ENCODE data around the gene ZNF311. TPM values are rescaled to one million over a fixed set of nuclear protein-coding genes. Genes with fewer than 3 reads are reported as not detected.

Gene ZNF311
- total RNA-seq, 1 donor from 2014 or later: 1.3 TPM

- peaks cover 34% of the 10 kb centered on the region for H3K4me1 Mint-ChIP-seq
- TF ChIP-seq CTCF (conservative IDR thresholded peaks at IDR 0.05): no peak
- no peak for DNase-seq (ENCODE audit: low read depth, low spot score)
- peaks cover 8% of the 10 kb centered on the region for H3K36me3 Mint-ChIP-seq (ENCODE audit: low read depth)
- peak overlapping the region; percentile 25 for H3K4me3 Mint-ChIP-seq
- H3K9me3 Mint-ChIP-seq: peaks cover 7% of the 10 kb centered on the region
- no peak overlapping the region for H3K27ac Mint-ChIP-seq (ENCODE audit: unreplicated experiment)
- peaks cover 31% of the 10 kb centered on the region for H3K27me3 Mint-ChIP-seq (ENCODE audit: low read depth)
Measured at GRCh38 chr6:28947831-28948270, 57.3 kb downstream of the ZNF311 start.

- Mint-ChIP-seq H3K4me1 (peaks cover 30% of the 10 kb centered on the region), H3K4me3 (peak overlapping the region; percentile 25), H3K27ac (ENCODE audit: unreplicated experiment) (no peak overlapping the region), H3K9me3 (peaks cover 7% of the 10 kb centered on the region), H3K36me3 (ENCODE audit: low read depth) (peaks cover 8% of the 10 kb centered on the region), H3K27me3 (ENCODE audit: low read depth) (peaks cover 30% of the 10 kb centered on the region)
- no peak for TF ChIP-seq CTCF (conservative IDR thresholded peaks at IDR 0.05)
- no peak for DNase-seq (ENCODE audit: low read depth, low spot score)
Measured at GRCh38 chr6:28947067-28947765, 57.9 kb downstream of the ZNF311 start.

- peaks cover 7% of the 10 kb centered on the region for H3K9me3 Mint-ChIP-seq
- peaks cover 40% of the 10 kb centered on the region for H3K27me3 Mint-ChIP-seq (ENCODE audit: low read depth)
- DNase-seq (ENCODE audit: low read depth, low spot score): no peak
- H3K4me1 Mint-ChIP-seq: peaks cover 40% of the 10 kb centered on the region
- H3K27ac Mint-ChIP-seq (ENCODE audit: unreplicated experiment): no peak overlapping the region
- no peak for TF ChIP-seq CTCF (conservative IDR thresholded peaks at IDR 0.05)
- H3K4me3 Mint-ChIP-seq: peak overlapping the region; percentile 91
- H3K36me3 Mint-ChIP-seq (ENCODE audit: low read depth): peaks cover 3% of the 10 kb centered on the region
Measured at GRCh38 chr6:28945349-28945748, 59.8 kb downstream of the ZNF311 start.

Other genes with a start within 250 kb of the ZNF311 start
- gene TRIM27, start 81.3 kb downstream of the ZNF311 start, total RNA-seq: 81.7 and 84.2 TPM in 2 replicates
- not detected in 2 replicates for gene OR2W1, start 39.9 kb upstream of the ZNF311 start, total RNA-seq
- not detected in 2 replicates for gene OR2B3, start 82.0 kb upstream of the ZNF311 start, total RNA-seq
- not detected in 2 replicates for gene OR2J1, start 94.2 kb upstream of the ZNF311 start, total RNA-seq
- not detected in 2 replicates for gene OR2J3, start 102.7 kb upstream of the ZNF311 start, total RNA-seq
- not detected in 2 replicates for gene OR2J2, start 165.6 kb upstream of the ZNF311 start, total RNA-seq